Measurements from ENCODE around the gene BCAS3.

The BCAS3 gene

GRCh38 chr17:61175298-61176142, 497.9 kb downstream of the BCAS3 start:
- DNase-seq, result no peak

GRCh38 chr17:61177351-61177750, 499.7 kb downstream of the BCAS3 start:
- no peak for DNase-seq

- DNase-seq, result no peak
Observed at GRCh38 chr17:61178284-61178683, 500.6 kb downstream of the BCAS3 start.

- no peak for DNase-seq
Observed at GRCh38 chr17:61179380-61179806, 501.7 kb downstream of the BCAS3 start.

- DNase-seq, result no peak
Observed at GRCh38 chr17:61183793-61184192, 506.1 kb downstream of the BCAS3 start.

GRCh38 chr17:61185385-61185784, 507.7 kb downstream of the BCAS3 start:
- no peak for DNase-seq

GRCh38 chr17:61187038-61187437, 509.4 kb downstream of the BCAS3 start:
- no peak for DNase-seq

- no peak for DNase-seq
Observed at GRCh38 chr17:61188081-61188480, 510.4 kb downstream of the BCAS3 start.

- DNase-seq, result no peak
Observed at GRCh38 chr17:61189968-61190367, 512.3 kb downstream of the BCAS3 start.

GRCh38 chr17:61196302-61196704, 518.7 kb downstream of the BCAS3 start:
- no peak for DNase-seq

- no peak for DNase-seq
Observed at GRCh38 chr17:61196799-61197198, 519.1 kb downstream of the BCAS3 start.

- no peak for DNase-seq
Observed at GRCh38 chr17:61199431-61200338, 522.0 kb downstream of the BCAS3 start.

- no peak for DNase-seq
Observed at GRCh38 chr17:61200339-61200715, 522.7 kb downstream of the BCAS3 start.

- no peak for DNase-seq
Observed at GRCh38 chr17:61201211-61201610, 523.6 kb downstream of the BCAS3 start.

- no peak for DNase-seq
Observed at GRCh38 chr17:61202564-61202963, 524.9 kb downstream of the BCAS3 start.

- no peak for DNase-seq
Observed at GRCh38 chr17:61203671-61204131, 526.0 kb downstream of the BCAS3 start.

GRCh38 chr17:61204456-61204855, 526.8 kb downstream of the BCAS3 start:
- DNase-seq, result no peak

- no peak for DNase-seq
Observed at GRCh38 chr17:61205401-61205800, 527.8 kb downstream of the BCAS3 start.

- DNase-seq, result no peak
Observed at GRCh38 chr17:61205931-61206330, 528.3 kb downstream of the BCAS3 start.

- DNase-seq, result no peak
Observed at GRCh38 chr17:61206922-61207321, 529.3 kb downstream of the BCAS3 start.

GRCh38 chr17:61208301-61209105, 530.9 kb downstream of the BCAS3 start:
- no peak for DNase-seq

GRCh38 chr17:61209106-61209439, 531.4 kb downstream of the BCAS3 start:
- DNase-seq, result no peak

- DNase-seq, result no peak
Observed at GRCh38 chr17:61209525-61209924, 531.9 kb downstream of the BCAS3 start.

Measured in activated gamma-delta T cell treated with Interleukin-2 at 50 U/mL for 16 hours (primary cell).